Heart left ventricle (tissue), 13 donors: ENCODE measurements around the gene CTRB1.

Experiments
- POLR2A ChIP-seq, 2 donors: fragments of 450-650 bp; IDR thresholded peaks; one replicate each; pipeline ENCODE4 v1.6.1; 2017; ENCODE audit warnings: antibody characterized with exemption in 2 of 2, mild to moderate bottlenecking in 2 of 2, moderate library complexity in 2 of 2
- TF ChIP-seq, protein P1 (sequence below), 12 donors: fragments of 200-600 bp; sonication (generic) in 4 of 12; IDR thresholded peaks; one replicate each; pipeline versions ENCODE4 v1.5.0 to v1.8.0; 2018 to 2022; ENCODE audit warnings: antibody characterized with exemption in 12 of 12, mild to moderate bottlenecking in 5 of 12
- donor health status: ischemic (EF 13 %, LVEDD 7.1; RV severe dilation, severe dysfunction).
- donor health status: DM: no; HTN: yes; CAD: no.
- donor health status: DM: no; HTN: no; CAD: no.
- donor health status: ischemic (EF 25% LVEDD 6.9; RV normal size, moderate dysfunction).
- donor health status: ischemic (EF 25% LVEDD 5.7; RV mildly dilated, moderate dysfunction).
- donor health status: ischemic (EF 35%, LVEDD 5.7; RV mildly dilated, moderate dysfunction).
- donor health status: nonischemic (EF 11% LVEDD 7.7; RV severe dilation, severe dysfunction).
- donor health status: DM: yes; HTN: yes; CAD: no.
- donor health status: PGD.
- donor health status: ischemic (EF 29% LVEDD 5.4; RV normal size, mild dysfunction).
- donor health status: nonischemic (EF 23%, LVEDD 6.1; RV moderate dilation, normal function).

- TF ChIP-seq, protein P1, sequence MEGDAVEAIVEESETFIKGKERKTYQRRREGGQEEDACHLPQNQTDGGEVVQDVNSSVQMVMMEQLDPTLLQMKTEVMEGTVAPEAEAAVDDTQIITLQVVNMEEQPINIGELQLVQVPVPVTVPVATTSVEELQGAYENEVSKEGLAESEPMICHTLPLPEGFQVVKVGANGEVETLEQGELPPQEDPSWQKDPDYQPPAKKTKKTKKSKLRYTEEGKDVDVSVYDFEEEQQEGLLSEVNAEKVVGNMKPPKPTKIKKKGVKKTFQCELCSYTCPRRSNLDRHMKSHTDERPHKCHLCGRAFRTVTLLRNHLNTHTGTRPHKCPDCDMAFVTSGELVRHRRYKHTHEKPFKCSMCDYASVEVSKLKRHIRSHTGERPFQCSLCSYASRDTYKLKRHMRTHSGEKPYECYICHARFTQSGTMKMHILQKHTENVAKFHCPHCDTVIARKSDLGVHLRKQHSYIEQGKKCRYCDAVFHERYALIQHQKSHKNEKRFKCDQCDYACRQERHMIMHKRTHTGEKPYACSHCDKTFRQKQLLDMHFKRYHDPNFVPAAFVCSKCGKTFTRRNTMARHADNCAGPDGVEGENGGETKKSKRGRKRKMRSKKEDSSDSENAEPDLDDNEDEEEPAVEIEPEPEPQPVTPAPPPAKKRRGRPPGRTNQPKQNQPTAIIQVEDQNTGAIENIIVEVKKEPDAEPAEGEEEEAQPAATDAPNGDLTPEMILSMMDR (IDR thresholded peaks at IDR 0.05) = no peak
- no peak for TF ChIP-seq POLR2A (IDR thresholded peaks at IDR 0.05)
Measured at GRCh38 chr16:75241412-75241811, 22.6 kb downstream of the CTRB1 start.
